ENCODE results near the gene AGBL1.

GRCh38 chr15:86505951-86506350 lies 426.3 kb downstream of the AGBL1 start:
- TF ChIP-seq CTCF (IDR thresholded peaks at IDR 0.05) (no peak), POLR2A (IDR thresholded peaks at IDR 0.05) (no peak)

All from Peyer's patch (tissue), 4 donors.